ENCODE data around the gene TMEM132A. TPM values are rescaled to one million over a fixed set of nuclear protein-coding genes. Genes with fewer than 3 reads are reported as not detected.

TMEM132A gene
- total and polyA plus RNA-seq, 4 donors = 0.60 to 1.6 (median 1.1) TPM

- Histone ChIP-seq H3K27ac (ENCODE audit: low read depth in 1 of 2, low read length in 2 of 2) (no peak overlapping the region), H3K9me3 (ENCODE audit: control insufficient read depth in 4 of 4, low read length in 3 of 4) (no peaks in the 10 kb centered on the region), H3K27me3 (ENCODE audit: control insufficient read depth in 4 of 4, insufficient read depth in 4 of 4, low read length in 3 of 4) (no peaks in the 10 kb centered on the region), H3K36me3 (ENCODE audit: control insufficient read depth in 4 of 4, insufficient read depth in 3 of 4, low read depth in 1 of 4, low read length in 3 of 4) (peaks cover 2 to 22% (median 17%) of the 10 kb centered on the region in 4 donors), H3K4me1 (ENCODE audit: control insufficient read depth in 4 of 4, insufficient read depth in 4 of 4, low read length in 3 of 4) (peaks cover 0 to 8% (median 4%) of the 10 kb centered on the region in 4 donors), H3K4me3 (ENCODE audit: low read depth in 1 of 3, low read length in 3 of 3) (no peak overlapping the region), H3K9ac (ENCODE audit: low read depth in 1 of 2, low read length in 2 of 2) (no peak overlapping the region)
- 95% methylated on average over 2 of the region's 2 CpGs for WGBS
- no peak for DNase-seq (ENCODE audit: low spot score)
- TF ChIP-seq ZBTB33 (IDR thresholded peaks at IDR 0.05) = no peak
- no peak for TF ChIP-seq RXRA (IDR thresholded peaks at IDR 0.05)
- no peak for TF ChIP-seq GABPA (IDR thresholded peaks at IDR 0.05 in 1 of 2, conservative IDR thresholded peaks at IDR 0.05 in 1 of 2)
- no peak for TF ChIP-seq SP1 (IDR thresholded peaks at IDR 0.05)
- no peak for TF ChIP-seq TAF1 (conservative IDR thresholded peaks at IDR 0.05)
- TF ChIP-seq YY1 (IDR thresholded peaks at IDR 0.05) = no peak
- no peak for TF ChIP-seq NR2F2 (IDR thresholded peaks at IDR 0.05)
- TF ChIP-seq MAX (IDR thresholded peaks at IDR 0.05) = no peak
- TF ChIP-seq REST (IDR thresholded peaks at IDR 0.05) = no peak
- TF ChIP-seq HNF4G (IDR thresholded peaks at IDR 0.05) = no peak
- TF ChIP-seq CTCF (IDR thresholded peaks at IDR 0.05; ENCODE audit: low read depth, low read length, missing input control) = no peak
- no peak for TF ChIP-seq ATF3 (IDR thresholded peaks at IDR 0.05)
- no peak for TF ChIP-seq FOXA1 (IDR thresholded peaks at IDR 0.05)
- no peak for TF ChIP-seq EGR1 (IDR thresholded peaks at IDR 0.05; ENCODE audit: low read depth in 2 of 2)
- no peak for TF ChIP-seq RAD21 (IDR thresholded peaks at IDR 0.05)
- no peak for TF ChIP-seq HNF4A (conservative IDR thresholded peaks at IDR 0.05)
- no peak for TF ChIP-seq FOXA2 (IDR thresholded peaks at IDR 0.05)
- no peak for TF ChIP-seq JUND (IDR thresholded peaks at IDR 0.05)
Measured at GRCh38 chr11:60876168-60876485, 48.1 kb upstream of the TMEM132A start.
